UCSD-AML1 (cell line): ENCODE measurements around the gene PCDHA11.

ENCODE experiments used
- DNase-seq: peaks from one replicate; lab custom pipeline; 2025; ENCODE audit not compliant: unreplicated experiment; lab: John Stamatoyannopoulos, UW

Gene PCDHA11

GRCh38 chr5:140916325-140916724 lies 47.6 kb downstream of the PCDHA11 start:
- DNase-seq: no peak
